GM11168 (cell line): ENCODE measurements around the gene CYP8B1.

ENCODE experiments used
- in situ Hi-C: fragments of 300-500 bp; cut with MboI; formaldehyde crosslinking; loops from one replicate; pipeline ENCODE4 v1.12.0; 2022; ENCODE audit warnings: low sequenced_read_pairs; ENCODE audit not compliant: unreplicated experiment

Gene CYP8B1, protein sequence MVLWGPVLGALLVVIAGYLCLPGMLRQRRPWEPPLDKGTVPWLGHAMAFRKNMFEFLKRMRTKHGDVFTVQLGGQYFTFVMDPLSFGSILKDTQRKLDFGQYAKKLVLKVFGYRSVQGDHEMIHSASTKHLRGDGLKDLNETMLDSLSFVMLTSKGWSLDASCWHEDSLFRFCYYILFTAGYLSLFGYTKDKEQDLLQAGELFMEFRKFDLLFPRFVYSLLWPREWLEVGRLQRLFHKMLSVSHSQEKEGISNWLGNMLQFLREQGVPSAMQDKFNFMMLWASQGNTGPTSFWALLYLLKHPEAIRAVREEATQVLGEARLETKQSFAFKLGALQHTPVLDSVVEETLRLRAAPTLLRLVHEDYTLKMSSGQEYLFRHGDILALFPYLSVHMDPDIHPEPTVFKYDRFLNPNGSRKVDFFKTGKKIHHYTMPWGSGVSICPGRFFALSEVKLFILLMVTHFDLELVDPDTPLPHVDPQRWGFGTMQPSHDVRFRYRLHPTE

DNA sequence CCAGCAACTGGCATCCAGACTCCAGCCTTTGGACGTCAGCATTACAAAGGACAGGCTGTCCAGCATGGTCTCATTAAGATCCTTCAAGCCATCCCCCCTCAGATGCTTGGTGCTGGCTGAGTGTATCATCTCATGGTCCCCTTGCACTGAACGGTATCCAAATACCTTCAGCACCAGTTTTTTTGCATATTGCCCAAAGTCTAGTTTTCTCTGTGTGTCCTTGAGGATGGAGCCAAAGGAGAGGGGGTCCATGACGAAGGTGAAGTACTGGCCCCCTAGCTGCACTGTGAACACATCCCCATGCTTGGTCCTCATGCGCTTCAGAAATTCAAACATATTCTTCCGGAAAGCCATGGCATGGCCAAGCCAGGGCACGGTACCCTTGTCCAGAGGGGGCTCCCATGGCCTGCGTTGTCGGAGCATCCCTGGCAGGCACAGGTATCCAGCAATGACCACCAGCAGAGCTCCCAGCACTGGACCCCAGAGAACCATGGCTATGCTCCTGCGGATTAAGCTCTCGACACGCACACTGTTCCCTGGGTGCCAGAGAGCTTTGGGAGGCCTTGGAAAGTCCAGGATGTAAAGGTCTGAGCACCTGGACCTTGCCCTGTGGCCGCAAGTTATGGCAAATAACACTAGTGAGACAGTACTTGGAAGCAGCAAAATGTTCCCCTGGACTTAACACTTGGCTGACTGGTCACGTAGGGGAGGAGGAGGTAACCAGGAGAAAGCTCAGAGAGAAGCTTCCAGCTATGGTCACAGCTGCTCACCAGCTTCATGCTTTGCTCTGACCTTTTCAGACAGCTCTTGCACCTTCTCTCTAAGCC is at the start of gene CYP8B1:
Gene CYP8B1, minus strand, starts transcription at position 555 of the 827 bp plus-strand sequence. Its CDS starts 63 bp downstream, at position 492.
- in situ Hi-C loops = loop anchor here (10.0 kb wide), 1 partner anchor 101 kb away; the partner anchor contains the start of gene CCDC13

DNA sequence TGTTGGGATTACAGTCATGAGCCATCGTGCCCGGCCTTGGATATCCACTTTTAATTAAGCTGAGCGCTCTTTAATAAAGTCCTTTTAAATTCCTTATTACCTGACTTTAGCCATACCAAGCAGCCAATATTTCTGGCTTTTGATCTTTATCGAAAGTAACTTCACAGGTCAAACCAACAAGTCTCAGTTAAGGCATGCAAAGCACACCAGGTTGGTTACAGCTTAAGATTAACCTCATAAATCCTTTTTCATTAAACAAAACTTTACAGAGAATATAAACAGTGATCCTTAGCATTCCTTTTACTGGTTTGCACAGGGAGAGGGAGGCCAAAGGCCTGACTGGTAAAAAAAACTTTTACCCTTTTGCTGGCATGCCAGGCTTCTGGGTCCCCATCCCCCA is 47.9 kb upstream of the CYP8B1 start:
- in situ Hi-C loops = no loop called here

DNA sequence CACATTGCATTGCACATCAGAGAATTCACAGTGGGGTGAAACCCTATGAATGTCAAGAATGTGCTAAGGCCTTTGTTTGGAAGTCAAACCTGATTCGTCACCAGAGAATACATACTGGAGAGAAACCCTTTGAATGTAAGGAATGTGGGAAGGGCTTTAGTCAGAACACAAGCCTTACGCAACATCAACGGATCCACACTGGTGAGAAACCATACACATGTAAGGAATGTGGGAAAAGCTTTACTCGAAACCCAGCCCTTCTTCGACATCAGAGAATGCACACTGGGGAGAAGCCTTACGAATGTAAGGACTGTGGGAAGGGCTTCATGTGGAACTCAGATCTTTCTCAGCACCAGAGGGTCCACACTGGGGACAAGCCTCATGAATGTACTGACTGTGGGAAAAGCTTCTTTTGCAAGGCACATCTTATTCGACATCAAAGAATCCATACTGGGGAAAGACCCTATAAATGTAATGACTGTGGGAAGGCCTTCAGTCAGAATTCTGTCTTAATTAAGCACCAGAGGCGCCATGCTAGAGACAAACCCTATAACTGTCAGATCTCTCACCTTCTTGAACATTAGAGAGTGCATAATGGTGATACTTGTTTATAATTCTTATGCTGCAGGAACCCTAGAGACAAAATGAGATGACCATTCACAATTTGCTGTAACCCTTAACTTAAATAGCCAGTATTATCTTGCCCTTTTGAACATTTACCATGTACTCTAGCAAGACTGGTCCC is 39.3 kb upstream of the CYP8B1 start:
- in situ Hi-C loops = no loop called here

DNA sequence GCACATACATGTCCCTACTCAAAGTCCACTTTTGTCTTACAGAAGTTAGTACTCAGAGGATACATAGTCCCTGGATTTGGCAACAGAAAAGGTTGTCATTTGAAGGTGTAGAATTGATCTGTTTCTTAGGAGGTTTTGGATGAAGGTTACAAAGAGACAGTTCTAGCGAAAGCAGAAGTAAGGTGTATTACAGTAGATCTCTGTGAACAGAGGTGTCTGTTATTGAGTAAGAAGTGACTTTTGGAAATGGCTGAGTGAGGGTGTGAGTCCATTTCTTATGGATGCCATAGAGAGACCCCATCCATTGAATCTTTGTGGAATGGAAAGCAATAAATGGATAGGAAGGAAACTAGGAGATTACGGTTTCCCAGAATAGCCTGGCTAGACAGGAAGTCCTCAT is 35.9 kb upstream of the CYP8B1 start:
- in situ Hi-C loops = no loop called here

DNA sequence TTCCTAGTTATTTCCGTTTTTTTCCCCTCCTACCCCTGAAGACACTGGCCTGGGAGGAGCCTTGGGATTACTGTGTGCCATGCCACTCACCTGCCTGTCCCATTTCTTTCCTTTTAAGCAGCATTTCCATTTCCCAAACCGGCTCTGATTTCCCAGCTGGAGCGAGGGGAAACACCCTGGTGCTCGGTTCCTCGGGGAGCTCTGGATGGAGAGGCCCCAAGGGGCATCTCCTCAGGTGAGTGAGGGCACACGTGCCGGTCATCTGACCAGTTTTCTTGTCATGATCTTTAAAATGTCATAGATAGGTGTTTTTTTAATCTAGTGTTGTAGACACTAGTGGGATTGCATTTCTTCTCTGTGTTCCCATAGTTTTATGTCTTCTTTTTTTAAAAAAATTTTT is 33.0 kb upstream of the CYP8B1 start:
- in situ Hi-C loops = no loop called here

DNA sequence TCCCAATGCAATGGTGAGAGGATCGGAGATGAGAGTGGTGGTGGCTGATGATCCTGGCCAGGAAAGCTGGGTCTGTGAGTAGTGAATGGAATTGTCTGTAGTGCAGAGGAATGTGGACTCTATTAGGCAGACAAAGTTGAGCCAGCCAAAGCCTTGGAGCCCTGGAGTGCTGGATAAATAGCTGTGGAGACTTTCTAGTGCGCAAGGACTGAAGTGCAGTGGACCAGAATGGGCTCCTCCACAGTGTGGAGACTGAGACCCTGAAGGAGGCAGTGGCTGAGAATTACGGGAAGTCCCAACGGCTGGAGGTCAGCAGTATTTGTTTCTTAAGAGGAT is 31.1 kb upstream of the CYP8B1 start:
- in situ Hi-C loops = no loop called here

DNA sequence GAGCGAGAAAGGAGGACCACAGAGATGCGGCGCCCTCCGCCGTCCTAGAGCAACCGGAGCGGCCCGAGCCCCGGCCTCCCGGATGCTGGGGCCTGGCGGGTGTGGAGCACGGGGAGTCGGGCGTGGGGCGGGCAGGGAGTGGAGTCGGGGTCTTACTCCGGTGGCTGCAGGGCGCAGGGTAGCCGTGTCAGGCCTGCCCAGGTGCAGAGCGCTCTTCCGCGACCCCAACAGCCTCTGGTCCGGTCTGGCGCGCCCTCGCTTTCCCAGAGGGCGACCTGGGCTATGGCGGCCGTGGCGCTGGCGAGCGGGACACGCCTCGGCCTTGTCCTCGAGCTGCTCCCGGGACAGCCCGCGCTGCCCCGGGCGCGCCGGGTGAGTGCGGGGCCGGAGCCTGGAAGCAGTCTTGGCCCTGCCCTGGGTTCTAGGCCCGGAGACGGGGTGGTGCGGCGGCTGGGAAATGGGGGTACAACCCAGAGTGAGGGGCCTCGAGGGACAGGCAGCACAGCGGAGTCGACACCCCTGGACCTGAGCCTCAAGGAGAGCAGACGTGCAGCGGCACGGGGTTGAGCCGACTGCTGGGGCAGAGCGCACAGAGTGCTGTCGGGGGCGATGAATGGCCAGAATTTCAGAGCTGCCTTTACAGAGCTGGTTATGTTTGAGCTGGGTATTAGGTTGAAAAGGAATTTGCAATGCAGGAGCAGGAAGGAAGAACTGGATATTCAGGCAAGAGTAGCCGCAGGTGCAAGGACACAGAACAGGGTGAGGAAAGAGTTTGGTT is 30.6 kb upstream of the CYP8B1 start, which contains the start of gene ZNF662:
Gene ZNF662, plus strand, starts transcription at position 73 of the 778 bp plus-strand sequence. CDS start 1,973 bp downstream, outside the sequence.
- in situ Hi-C loops = no loop called here

DNA sequence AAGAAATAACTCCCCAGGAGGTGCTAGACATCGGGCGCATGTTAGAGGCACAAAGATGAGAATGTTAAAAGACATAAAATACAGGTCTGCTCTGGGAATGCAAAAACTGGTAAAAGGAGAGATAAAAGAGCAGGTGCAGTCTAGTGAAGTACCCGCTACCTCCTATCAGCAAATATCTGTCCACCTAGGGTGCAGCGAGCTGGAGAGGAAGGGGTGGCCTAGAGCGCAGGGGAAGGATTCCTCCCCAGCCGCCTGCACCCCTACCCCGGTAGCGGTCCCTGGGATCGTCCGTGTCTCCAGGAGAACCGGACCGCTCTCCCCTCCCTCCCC is 30.0 kb upstream of the CYP8B1 start:
- in situ Hi-C loops = no loop called here

DNA sequence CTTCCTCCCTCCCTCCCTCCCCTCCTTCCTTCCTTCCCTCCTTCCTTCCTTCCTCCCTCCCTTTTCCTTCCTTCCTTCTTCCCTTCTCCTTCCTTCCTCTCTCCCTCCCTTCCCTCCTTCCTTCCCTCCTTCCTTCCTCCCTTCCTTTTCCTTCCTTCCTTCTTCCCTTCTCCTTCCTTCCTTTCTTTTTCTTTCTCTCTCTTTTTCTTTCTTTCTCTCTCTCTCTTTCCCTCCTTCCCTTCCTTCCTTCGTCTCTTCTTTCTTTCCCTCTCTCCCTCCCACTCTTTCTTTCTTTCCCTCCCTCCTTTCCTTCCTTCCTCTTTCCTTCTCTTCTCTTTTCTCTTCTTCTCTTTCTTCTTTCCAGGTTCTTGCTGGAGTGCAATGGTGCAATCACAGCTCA is 28.4 kb upstream of the CYP8B1 start:
- in situ Hi-C loops = no loop called here

DNA sequence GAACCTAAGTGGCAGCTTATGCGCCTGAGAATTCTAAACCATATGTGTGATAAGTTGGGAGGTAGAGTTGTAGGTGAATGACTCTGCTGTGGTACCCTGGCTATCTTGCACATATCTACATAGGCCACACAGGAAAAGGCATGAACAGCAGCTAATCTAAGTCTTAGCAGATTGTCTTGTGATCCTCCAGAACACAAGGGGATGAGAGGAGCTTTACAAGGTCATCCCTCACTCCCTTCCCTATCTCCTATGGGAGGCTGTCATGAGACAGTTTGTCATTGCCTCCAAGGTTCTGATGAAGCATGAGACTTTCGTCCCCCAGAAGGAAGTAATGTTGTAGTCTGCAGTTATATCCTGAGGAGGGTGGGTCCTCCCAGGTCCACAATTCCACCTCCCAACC is 26.6 kb upstream of the CYP8B1 start:
- in situ Hi-C loops = no loop called here

DNA sequence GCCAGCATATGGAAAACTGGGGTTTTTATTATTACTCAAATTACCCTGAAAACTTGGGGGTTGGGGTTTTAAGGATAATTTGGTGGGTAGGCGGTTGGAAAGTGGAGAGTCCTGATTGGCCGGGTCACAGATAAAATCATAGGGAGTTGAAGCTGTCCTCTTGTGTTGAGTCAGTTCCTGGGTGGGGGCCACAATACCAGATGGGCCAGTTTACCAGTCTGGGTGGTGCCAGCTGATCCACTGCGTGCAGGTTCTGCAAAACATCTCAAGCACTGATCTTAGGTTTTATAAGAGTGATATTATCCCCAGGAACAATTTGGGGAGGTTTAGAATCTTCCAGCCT is 25.4 kb upstream of the CYP8B1 start:
- in situ Hi-C loops = no loop called here

DNA sequence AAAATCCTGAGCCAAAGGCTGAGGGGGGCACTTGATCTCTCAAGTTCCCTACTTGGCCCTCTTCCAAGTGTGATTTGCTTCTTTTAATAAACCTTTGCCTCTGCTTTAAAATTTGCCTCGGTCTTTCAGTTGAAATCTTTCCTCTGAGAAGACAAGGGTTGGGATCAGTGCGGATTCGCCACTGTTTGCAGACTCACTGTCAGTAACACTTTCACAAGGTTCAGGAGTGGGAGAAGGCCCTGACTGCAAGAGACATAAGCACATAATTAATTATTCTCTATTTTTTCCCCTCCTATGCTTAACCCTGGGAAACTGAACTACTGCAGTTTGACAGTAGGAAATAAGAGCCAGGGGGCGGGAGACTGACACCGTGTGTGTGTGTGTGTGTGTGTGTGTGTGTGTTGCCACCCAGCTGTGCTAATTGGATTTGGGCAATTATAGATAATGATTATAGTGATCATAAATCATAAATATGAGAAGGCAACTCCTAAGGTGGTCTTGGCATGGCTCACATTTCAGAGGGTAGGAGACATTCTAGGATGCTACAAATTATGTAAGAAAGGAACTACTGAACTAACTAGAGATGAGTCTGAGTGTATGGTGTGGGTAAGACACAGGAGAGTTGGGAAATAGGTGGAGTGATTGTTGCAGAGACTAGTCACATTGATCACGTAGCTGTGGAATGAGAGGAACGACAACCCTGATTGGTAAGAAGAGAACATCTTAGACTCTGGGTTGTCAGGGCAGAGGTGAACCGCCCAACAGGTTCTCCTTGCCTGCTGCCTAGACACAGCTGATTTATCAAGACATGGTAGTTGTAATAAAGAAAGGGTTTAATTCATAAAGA is 24.8 kb upstream of the CYP8B1 start:
- in situ Hi-C loops = no loop called here

DNA sequence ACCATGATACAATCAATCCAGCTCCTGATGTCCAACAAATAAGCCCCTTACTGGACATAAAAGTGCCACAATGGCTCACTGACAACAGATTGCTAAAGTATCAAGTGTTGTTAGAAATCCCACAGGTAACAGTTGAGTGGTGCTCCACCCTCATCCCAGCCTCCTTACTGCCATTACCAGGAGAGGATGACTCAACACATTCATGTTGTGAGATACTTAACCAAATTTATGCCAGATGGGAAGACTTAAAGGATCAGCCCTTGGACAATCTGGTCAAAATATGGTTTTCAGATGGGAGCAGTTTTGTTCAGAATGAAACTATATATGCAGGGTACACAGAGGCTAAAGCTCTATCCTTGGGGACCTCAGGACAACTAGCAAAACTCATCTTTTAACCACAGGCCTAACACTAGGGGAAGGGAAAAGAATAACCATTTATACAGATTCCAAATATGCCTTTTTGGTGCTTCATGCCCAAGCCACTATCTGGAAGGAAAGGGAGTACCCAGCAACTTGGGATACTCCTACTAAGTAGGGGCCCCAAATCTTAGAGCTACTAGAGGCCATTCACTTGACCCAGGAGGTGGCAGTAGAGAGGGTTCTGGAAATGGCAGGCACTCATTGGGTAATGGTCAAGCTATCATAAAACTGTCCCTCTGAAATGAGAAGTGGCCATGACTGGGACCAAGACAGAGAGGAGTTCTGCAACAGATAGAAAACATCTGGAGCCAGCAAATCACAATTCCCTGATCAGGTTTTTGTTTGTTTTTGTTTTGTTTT is 23.4 kb upstream of the CYP8B1 start:
- in situ Hi-C loops = no loop called here

DNA sequence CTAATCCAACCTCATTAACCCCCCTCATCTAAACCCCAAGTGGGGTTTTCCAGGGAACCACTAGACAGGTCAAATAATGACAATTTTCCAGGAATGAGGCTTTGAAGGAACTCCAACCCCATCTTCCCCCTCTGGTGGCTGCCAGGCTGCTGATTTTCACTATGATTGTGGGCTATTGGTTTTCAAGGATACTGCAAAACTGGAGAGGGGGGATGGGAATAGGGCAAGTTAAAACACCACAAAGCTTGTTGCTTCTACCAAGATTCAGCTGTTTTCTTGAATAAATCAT is 19.8 kb upstream of the CYP8B1 start:
- in situ Hi-C loops = no loop called here

DNA sequence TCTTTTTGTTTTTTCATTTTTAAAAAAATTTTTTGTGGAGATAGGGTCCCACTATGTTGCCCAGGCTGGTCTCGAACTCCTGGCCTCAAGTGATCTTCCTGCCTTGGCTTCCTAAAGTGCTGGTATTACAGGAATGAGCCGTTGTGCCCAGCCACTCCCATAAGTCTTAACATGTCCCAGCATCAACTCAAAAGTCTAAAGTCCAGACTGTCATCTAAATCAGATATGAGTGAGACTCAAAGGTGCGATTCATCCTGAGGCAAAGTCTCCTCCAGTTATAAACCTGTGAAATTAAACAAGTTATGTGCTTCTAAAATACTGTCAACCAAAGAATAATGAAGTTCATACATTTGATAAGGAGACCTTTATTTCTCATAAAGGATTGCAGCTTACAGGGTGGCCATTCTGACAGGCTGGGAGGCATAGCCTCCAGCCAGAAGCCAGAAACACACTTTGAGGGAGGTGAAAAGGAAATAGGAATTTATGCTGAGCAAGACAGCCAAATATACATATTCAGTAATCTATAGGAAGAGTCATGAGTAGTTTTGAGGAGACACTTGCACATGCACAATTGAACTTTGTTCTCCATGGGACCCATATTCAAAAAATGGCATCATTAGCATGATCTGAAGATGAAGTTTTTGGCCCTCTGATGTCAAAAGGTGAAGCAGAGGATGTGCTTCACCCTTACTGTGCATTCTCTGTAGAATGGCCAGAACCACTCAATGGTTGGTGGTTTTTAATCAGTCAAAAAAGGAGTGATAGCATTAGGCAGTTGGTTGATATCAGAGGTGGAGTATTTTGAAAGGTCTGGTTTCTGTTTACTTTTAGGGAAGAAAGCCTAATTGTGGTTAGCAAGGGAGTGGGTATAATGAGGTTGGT is 19.3 kb upstream of the CYP8B1 start:
- in situ Hi-C loops = no loop called here

DNA sequence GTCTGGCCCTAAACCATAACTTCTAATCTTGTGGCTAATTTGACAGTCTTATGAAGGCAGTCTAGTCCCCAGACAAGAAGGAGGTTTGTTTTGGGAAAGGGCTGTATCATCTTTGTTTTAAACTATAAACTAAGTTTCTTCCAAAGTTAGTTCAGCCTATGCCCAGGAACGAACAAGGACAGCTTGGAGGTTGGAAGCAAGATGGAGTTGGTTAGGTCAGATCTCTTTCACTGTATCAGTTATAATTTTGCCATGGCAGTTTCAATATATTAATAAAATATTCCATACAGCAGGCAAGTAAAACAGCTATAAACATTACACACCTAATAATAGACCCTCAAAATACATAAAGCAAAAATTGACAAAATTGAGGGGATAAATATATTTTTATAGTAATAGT is 17.1 kb upstream of the CYP8B1 start:
- in situ Hi-C loops = no loop called here

DNA sequence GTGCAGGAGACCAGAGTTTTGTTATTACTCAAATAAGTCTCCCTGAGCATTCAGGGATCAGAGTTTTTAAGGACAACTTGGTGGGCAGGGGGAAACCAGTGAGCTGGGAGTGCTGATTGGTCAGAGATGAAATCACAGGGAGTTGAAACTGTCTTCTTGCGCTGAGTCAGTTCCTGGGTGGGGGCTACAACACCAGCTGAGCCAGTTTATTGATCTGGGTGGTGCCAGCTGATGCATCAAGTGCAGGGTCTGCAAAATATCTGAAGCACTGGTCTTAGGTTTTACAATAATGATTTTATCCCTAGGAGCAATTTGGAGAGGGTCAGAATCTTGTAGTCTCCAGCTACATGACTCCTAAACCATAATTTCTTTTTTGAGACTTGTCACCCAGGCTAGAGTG is 16.5 kb upstream of the CYP8B1 start:
- in situ Hi-C loops = no loop called here

DNA sequence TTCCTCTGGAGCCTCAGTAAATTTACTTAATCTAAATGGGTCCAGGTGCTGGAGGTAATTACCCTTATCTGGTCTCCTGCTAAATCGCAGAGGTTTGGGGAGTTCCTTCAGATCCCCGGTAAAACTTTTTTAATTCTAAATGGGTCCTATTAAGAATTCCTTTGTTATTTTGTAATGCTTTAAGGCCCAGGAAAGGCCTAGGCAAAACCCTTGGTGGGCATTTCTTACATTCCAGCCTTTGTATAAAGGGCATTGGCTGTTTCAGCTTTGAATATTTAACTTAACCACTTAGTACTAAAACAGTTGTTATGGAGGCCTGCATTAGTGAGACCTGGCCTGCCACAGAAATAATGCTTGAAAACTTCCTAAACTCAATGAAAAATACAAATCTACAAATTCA is 15.4 kb upstream of the CYP8B1 start:
- in situ Hi-C loops = no loop called here
